ENCODE data around the gene PXMP4. TPM values are rescaled to one million over a fixed set of nuclear protein-coding genes. Genes with fewer than 3 reads are reported as not detected.
A peak's percentile ranks its signal among the peaks of the same experiment; 100 is the strongest.

Gene PXMP4
- polyA plus RNA-seq, 2 of the 4 experiments (the other 2 are of a cell fraction) = 4.5 to 6.6 TPM

DNA sequence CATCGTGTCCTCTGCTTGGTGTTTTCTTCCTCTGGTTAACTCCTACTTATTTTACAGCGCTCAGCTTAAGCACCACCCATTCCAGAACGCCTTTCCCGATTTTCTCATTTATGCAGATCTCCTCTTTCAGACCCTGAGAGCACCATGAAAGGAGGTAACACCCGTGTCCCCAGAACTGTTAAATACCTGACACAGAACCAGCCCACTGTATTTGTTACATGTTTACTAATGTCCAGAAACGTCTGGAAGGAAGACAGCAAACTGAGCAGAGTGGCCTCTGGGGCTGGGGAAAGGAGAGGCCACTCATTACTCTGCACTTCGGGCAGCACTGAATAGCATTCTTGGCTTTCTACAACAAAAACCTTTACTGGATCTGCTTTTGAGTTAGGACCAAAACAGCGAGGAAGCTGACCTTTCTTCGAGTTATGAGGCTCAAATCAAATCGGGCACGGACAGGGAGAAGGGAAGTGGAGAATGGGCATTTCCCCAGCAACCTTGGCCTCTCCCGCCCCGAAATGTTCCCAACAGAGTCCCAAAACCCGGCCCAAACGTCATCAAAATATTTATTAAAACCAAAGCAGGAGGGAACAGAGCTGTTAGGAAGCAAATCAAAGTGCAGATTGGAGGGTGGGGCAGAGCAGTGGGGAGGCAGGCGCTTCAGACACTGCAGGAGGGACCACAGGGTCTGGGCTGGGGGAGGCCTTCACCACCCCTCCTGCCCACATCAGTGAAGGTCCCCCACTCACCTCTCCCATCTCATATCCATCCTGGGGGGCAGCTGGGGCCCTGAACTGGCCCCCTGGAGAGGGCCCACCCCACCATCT, 44.8 kb downstream of the PXMP4 start:
- FAIRE-seq = no peak
- ChIA-PET POLR2A (interaction anchor here (1.6 kb wide), 1 partner anchor 11 kb away, joined by 5 read pairs; no protein-coding TSS in a partner anchor), CTCF (interaction anchor here (0.9 to 2.6 kb wide), 3 partner anchors 10 to 117 kb away, joined by 3 to 8 read pairs (median 3); no protein-coding TSS in a partner anchor)
- Histone ChIP-seq H3K4me1 (peaks cover 23% of the 10 kb centered on the region), H3K4me2 (peak overlapping the region; percentile 82), H3K9me3 (no peaks in the 10 kb centered on the region), H3K4me3 (peak overlapping the region; percentile 61; the same call in 1 of the 3 replicates), H3K27ac (peak overlapping the region; percentile 76 to 94; a peak in 5 of 6 replicates)
- WGBS (ENCODE audit: missing lambda C conversion rate) = 76% methylated on average over 16 of the region's 16 CpGs
- TF ChIP-seq KDM1A (IDR thresholded peaks at IDR 0.05; ENCODE audit: low read depth) (no peak), FOSL2 (IDR thresholded peaks at IDR 0.05) (no peak), FOSL2 (CRISPR knock-in tag; IDR thresholded peaks at IDR 0.05) (no peak), MYC (IDR thresholded peaks at IDR 0.05; ENCODE audit: borderline replicate concordance, low read length) (no peak), SREBF2 (IDR thresholded peaks at IDR 0.05) (no peak), HOXA7 (CRISPR knock-in tag; IDR thresholded peaks at IDR 0.05) (no peak), CTCF (IDR thresholded peaks at IDR 0.05) (no peak), EP300 (IDR thresholded peaks at IDR 0.05) (no peak), CEBPB (IDR thresholded peaks at IDR 0.05) (no peak), GATA3 (IDR thresholded peaks at IDR 0.05; ENCODE audit: borderline replicate concordance) (no peak), HOXB5 (CRISPR knock-in tag; IDR thresholded peaks at IDR 0.05) (no peak), POLR2A (IDR thresholded peaks at IDR 0.05; ENCODE audit: low read length) (no peak)
- TF ChIP-seq, protein P1, sequence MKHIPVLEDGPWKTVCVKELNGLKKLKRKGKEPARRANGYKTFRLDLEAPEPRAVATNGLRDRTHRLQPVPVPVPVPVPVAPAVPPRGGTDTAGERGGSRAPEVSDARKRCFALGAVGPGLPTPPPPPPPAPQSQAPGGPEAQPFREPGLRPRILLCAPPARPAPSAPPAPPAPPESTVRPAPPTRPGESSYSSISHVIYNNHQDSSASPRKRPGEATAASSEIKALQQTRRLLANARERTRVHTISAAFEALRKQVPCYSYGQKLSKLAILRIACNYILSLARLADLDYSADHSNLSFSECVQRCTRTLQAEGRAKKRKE (CRISPR knock-in tag; IDR thresholded peaks at IDR 0.05; ENCODE audit: low read depth) = no peak
- TF ChIP-seq, protein P2, sequence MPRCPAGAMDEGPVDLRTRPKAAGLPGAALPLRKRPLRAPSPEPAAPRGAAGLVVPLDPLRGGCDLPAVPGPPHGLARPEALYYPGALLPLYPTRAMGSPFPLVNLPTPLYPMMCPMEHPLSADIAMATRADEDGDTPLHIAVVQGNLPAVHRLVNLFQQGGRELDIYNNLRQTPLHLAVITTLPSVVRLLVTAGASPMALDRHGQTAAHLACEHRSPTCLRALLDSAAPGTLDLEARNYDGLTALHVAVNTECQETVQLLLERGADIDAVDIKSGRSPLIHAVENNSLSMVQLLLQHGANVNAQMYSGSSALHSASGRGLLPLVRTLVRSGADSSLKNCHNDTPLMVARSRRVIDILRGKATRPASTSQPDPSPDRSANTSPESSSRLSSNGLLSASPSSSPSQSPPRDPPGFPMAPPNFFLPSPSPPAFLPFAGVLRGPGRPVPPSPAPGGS (IDR thresholded peaks at IDR 0.05) = no peak
- DNase-seq (ENCODE audit: low read depth in 1 of 2, low spot score in 1 of 2) = no peak
- ATAC-seq = no peak

DNA sequence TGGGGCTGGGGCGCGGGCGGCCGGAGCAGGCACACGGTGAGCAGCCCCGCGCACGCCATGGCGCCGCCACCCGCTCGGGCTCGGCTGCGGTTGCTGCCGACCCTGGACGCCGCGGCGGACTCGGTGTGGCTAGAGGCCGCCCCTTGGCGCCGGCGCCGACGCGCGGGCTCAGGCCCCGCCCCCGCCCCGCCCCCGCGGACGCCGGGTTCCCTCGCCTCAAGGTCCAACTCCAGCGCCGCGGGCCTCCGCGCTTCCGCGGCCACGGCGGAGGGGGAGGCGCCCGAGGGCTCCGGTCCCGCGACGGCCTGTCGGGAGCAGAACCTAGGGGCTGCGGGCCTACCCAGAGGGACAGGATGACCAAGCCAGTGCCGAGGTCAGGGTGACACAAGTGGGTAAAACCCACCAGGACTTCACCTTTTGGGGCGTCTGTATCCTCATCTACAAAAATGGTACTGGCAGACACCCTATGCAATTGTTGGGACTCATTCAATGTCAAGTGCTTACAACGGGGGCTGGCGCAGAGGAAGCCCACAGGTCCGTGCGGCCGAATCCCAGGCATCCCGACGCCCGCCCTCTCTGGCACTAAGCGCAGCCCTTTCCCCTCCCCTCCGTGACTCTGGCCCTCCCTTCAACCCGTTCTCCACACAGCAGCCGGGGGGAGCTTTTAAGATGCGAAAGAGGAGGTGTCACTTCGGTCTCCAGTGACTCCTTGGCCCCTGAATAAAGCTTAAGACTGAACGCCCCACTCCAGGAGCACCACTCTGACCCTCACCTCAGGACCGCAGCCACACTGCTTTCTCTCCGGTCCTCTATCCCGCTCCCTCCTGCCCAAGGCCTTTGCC, 45.6 kb downstream of the PXMP4 start, which contains the start of gene NECAB3:
Gene NECAB3 (minus strand): TSS at position 135 of the 842 bp plus-strand sequence. CDS start 76 bp downstream, at position 59.
- Histone ChIP-seq H3K4me3 (peak within 1 kb of the TSS; percentile 61), H3K27ac (peak within 1 kb of the TSS; percentile 76 to 94), H3K9me3 (no peaks in the 10 kb centered on the region), H3K4me1 (peaks cover 23% of the 10 kb centered on the region), H3K4me2 (peak within 1 kb of the TSS; percentile 82)
- DNase-seq (ENCODE audit: low read depth in 1 of 2, low spot score in 1 of 2) (peak; percentile 54 to 75), ATAC-seq (peak; percentile 82), FAIRE-seq (no peak)
- WGBS (ENCODE audit: missing lambda C conversion rate) = 14% methylated on average over 42 of the region's 73 CpGs
- ChIA-PET POLR2A (interaction anchor here (1.5 to 1.6 kb wide), 2 partner anchors 11 kb away, joined by 3 to 5 read pairs; no protein-coding TSS in a partner anchor), CTCF (interaction anchor here (0.9 to 2.6 kb wide), 3 partner anchors 11 to 118 kb away, joined by 3 to 8 read pairs (median 3); no protein-coding TSS in a partner anchor)
- TF ChIP-seq EP300 (IDR thresholded peaks at IDR 0.05) (no peak), HOXA7 (CRISPR knock-in tag; IDR thresholded peaks at IDR 0.05) (peak; percentile 20; the same call in 1 of the 2 replicates), NFE2L2 (conservative IDR thresholded peaks at IDR 0.05; ENCODE audit: low read length) (no peak), ZFP36 (IDR thresholded peaks at IDR 0.05; ENCODE audit: borderline replicate concordance, partially characterized antibody) (no peak), PHF8 (IDR thresholded peaks at IDR 0.05; ENCODE audit: borderline replicate concordance, low read depth) (peak; percentile 76), SREBF2 (IDR thresholded peaks at IDR 0.05) (no peak), MAFK (IDR thresholded peaks at IDR 0.05; ENCODE audit: partially characterized antibody) (no peak), KDM5A (IDR thresholded peaks at IDR 0.05) (no peak), TFCP2L1 (CRISPR knock-in tag; IDR thresholded peaks at IDR 0.05) (no peak), EHMT2 (IDR thresholded peaks at IDR 0.05; ENCODE audit: low read depth) (no peak), RNF2 (IDR thresholded peaks at IDR 0.05; ENCODE audit: borderline replicate concordance, low read depth) (peak; percentile 63)
- TF ChIP-seq, protein P2 (IDR thresholded peaks at IDR 0.05) = peak; percentile 71; the same call in 2 of the 3 replicates
- TF ChIP-seq, protein P3, sequence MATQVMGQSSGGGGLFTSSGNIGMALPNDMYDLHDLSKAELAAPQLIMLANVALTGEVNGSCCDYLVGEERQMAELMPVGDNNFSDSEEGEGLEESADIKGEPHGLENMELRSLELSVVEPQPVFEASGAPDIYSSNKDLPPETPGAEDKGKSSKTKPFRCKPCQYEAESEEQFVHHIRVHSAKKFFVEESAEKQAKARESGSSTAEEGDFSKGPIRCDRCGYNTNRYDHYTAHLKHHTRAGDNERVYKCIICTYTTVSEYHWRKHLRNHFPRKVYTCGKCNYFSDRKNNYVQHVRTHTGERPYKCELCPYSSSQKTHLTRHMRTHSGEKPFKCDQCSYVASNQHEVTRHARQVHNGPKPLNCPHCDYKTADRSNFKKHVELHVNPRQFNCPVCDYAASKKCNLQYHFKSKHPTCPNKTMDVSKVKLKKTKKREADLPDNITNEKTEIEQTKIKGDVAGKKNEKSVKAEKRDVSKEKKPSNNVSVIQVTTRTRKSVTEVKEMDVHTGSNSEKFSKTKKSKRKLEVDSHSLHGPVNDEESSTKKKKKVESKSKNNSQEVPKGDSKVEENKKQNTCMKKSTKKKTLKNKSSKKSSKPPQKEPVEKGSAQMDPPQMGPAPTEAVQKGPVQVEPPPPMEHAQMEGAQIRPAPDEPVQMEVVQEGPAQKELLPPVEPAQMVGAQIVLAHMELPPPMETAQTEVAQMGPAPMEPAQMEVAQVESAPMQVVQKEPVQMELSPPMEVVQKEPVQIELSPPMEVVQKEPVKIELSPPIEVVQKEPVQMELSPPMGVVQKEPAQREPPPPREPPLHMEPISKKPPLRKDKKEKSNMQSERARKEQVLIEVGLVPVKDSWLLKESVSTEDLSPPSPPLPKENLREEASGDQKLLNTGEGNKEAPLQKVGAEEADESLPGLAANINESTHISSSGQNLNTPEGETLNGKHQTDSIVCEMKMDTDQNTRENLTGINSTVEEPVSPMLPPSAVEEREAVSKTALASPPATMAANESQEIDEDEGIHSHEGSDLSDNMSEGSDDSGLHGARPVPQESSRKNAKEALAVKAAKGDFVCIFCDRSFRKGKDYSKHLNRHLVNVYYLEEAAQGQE (IDR thresholded peaks at IDR 0.05) = no peak
- TF ChIP-seq, protein P1 (CRISPR knock-in tag; IDR thresholded peaks at IDR 0.05; ENCODE audit: low read depth) = no peak

Data from A549 (cell line).